Adrenal gland (tissue), 5 donors: Measurements from ENCODE around the gene CD300C.

Experiments
- POLR2A ChIP-seq, 2 donors: fragments of 450-650 bp; IDR thresholded peaks; one replicate each; pipeline ENCODE4 v1.6.1; 2017; ENCODE audit warnings: antibody characterized with exemption in 2 of 2, mild to moderate bottlenecking in 2 of 2, moderate library complexity in 1 of 2
- TF ChIP-seq, protein P1 (sequence below), 6 experiments: fragments of 450-650 bp in 4 of 6; fragments of 200-600 bp in 2 of 6; sonication (generic) in 1 of 6; IDR thresholded peaks; 1 replicate in 5 of 6; 2 replicates in 1 of 6; pipeline versions ENCODE4 v1.5.1 to v1.8.0; 2016 to 2021; ENCODE audit warnings: antibody characterized with exemption in 6 of 6, mild to moderate bottlenecking in 2 of 6, moderate library complexity in 1 of 6
- donor health status: DM: no; HTN: no; CAD: no.

DNA sequence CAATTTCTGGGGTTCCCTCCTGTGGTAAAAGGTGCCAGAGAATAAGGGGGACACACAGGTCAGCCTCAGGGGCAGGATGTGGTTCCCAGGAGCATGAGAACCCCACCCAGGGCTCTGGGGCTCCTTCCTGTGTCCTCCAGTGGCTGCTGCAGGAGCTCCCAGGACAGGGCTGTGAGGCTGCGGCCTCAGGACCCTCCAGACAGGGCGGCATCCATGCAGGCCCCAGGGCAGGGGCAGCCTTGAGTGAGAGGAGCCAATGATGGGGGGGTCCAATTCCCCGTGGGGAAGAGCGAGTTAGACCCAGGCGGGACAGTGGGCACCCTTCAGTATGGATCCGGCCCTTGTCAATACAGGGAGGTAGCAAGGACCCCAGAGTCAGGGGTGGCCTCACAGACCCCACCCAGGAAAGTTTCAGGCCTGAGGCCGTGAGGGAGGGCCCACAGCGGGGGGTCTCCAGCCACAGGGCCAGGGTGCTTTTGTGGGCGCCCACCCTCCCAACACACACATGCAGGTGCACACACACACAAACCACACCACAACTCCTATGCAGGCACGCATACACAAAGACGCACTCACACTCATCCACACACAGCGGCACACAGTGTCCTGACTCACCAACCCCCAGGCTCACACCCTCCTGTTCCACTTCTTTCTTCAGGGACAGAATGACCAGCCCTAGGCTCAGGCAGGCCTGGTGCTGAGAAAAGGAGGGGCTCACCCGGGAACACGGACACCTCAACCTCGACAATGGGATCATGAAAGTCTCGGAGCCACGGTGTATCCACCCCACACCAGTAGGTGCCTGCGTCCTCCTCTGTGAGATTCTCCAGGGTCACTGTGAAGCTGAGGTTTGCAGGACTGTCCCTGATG lies 1.8 kb downstream of the CD300C start:
- TF ChIP-seq, protein P1, sequence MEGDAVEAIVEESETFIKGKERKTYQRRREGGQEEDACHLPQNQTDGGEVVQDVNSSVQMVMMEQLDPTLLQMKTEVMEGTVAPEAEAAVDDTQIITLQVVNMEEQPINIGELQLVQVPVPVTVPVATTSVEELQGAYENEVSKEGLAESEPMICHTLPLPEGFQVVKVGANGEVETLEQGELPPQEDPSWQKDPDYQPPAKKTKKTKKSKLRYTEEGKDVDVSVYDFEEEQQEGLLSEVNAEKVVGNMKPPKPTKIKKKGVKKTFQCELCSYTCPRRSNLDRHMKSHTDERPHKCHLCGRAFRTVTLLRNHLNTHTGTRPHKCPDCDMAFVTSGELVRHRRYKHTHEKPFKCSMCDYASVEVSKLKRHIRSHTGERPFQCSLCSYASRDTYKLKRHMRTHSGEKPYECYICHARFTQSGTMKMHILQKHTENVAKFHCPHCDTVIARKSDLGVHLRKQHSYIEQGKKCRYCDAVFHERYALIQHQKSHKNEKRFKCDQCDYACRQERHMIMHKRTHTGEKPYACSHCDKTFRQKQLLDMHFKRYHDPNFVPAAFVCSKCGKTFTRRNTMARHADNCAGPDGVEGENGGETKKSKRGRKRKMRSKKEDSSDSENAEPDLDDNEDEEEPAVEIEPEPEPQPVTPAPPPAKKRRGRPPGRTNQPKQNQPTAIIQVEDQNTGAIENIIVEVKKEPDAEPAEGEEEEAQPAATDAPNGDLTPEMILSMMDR (IDR thresholded peaks at IDR 0.05): no peak
- TF ChIP-seq POLR2A (IDR thresholded peaks at IDR 0.05): no peak
